GM23338 (cell line): ENCODE measurements around the gene FPR1. TPM values are rescaled to one million over a fixed set of nuclear protein-coding genes. Genes with fewer than 3 reads are reported as not detected.

Source experiments
- ATAC-seq: fragments of 200-7000 bp; cut with Tn5 transposase; 3 replicates; pipeline ENCODE4 v1.9.1; 2020
- DNase-seq: peaks from one replicate; pipeline ENCODE4 v3.0.0-alpha.2; 2015; ENCODE audit warnings: low spot score
- H2AFZ ChIP-seq: fragments of 200-600 bp; sonication (generic); 2 replicates; pipeline ENCODE4 v1.8.0; 2016; ENCODE audit warnings: antibody characterized with exemption, mild to moderate bottlenecking, moderate library complexity
- H3F3A ChIP-seq: fragments of 200-600 bp; sonication (generic); replicated peaks from 2 replicates; pipeline ENCODE4 v1.8.0; 2017; ENCODE audit warnings: antibody characterized with exemption, mixed run types, low read depth
- H3K27ac ChIP-seq: fragments of 200-600 bp; sonication (generic); 2 replicates; pipeline ENCODE4 v1.6.1; 2016; ENCODE audit warnings: low read depth
- H3K27me3 ChIP-seq: fragments of 200-600 bp; sonication (generic); 2 replicates; pipeline ENCODE4 v1.8.0; 2016; ENCODE audit warnings: mild to moderate bottlenecking, mixed run types, moderate library complexity; ENCODE audit not compliant: insufficient read depth
- H3K36me3 ChIP-seq: fragments of 200-600 bp; sonication (generic); 2 replicates; pipeline ENCODE4 v1.8.0; 2016; ENCODE audit warnings: mild to moderate bottlenecking; ENCODE audit not compliant: insufficient read depth
- H3K4me1 ChIP-seq: fragments of 200-600 bp; sonication (generic); 2 replicates; pipeline ENCODE4 v1.8.0; 2016; ENCODE audit warnings: mild to moderate bottlenecking, moderate library complexity; ENCODE audit not compliant: insufficient read depth
- H3K4me2 ChIP-seq: fragments of 200-600 bp; sonication (generic); 2 replicates; pipeline ENCODE4 v1.7.1; 2017; ENCODE audit warnings: mixed run types
- H3K4me3 ChIP-seq: fragments of 200-600 bp; sonication (generic); 2 replicates; pipeline ENCODE4 v1.6.1; 2016; ENCODE audit warnings: mixed run types
- H3K79me2 ChIP-seq: fragments of 200-600 bp; sonication (generic); replicated peaks from 2 replicates; pipeline ENCODE4 v1.8.0; 2017; ENCODE audit warnings: mild to moderate bottlenecking; ENCODE audit not compliant: insufficient read depth
- H3K9me2 ChIP-seq: fragments of 200-600 bp; sonication (generic); 2 replicates; pipeline ENCODE4 v1.8.0; 2017; ENCODE audit not compliant: insufficient read depth
- H4K20me1 ChIP-seq: fragments of 200-600 bp; sonication (generic); replicated peaks from 2 replicates; pipeline ENCODE4 v1.8.0; 2017; ENCODE audit warnings: mild to moderate bottlenecking; ENCODE audit not compliant: insufficient read depth
- H3K27ac Mint-ChIP-seq: 2 replicates; pipeline ENCODE4 v1.8.0; 2020; ENCODE audit warnings: inconsistent platforms, mild to moderate bottlenecking, moderate library complexity, mixed read lengths
- H3K27me3 Mint-ChIP-seq: 3 replicates; pipeline ENCODE4 v1.8.0; 2022; ENCODE audit warnings: low read depth, mild to moderate bottlenecking, moderate library complexity, mixed read lengths, inconsistent platforms; ENCODE audit not compliant: insufficient read depth, poor library complexity
- H3K36me3 Mint-ChIP-seq: 3 replicates; pipeline ENCODE4 v1.8.0; 2021; ENCODE audit warnings: low read depth, mild to moderate bottlenecking, inconsistent platforms, moderate library complexity, mixed read lengths
- H3K4me1 Mint-ChIP-seq: 3 replicates; pipeline ENCODE4 v1.8.0; 2020; ENCODE audit warnings: mild to moderate bottlenecking, inconsistent platforms, mixed read lengths
- H3K4me3 Mint-ChIP-seq: 3 replicates; pipeline ENCODE4 v1.8.0; 2021; ENCODE audit warnings: moderate library complexity, mild to moderate bottlenecking, inconsistent platforms, mixed read lengths
- H3K9me3 Mint-ChIP-seq: 3 replicates; pipeline ENCODE4 v1.8.0; 2020; ENCODE audit warnings: moderate library complexity, mild to moderate bottlenecking, inconsistent platforms, mixed read lengths
- CREB1 ChIP-seq: fragments of 250-450 bp; sonication (Bioruptor Pico); IDR thresholded peaks from 2 replicates; pipeline ENCODE4 v1.5.0; 2020; ENCODE audit warnings: low read depth, mild to moderate bottlenecking, moderate library complexity
- EZH2 ChIP-seq: fragments of 200-600 bp; sonication (generic); IDR thresholded peaks from one replicate; pipeline ENCODE4 v1.8.0; 2017; ENCODE audit warnings: antibody characterized with exemption, mild to moderate bottlenecking, low read depth; ENCODE audit not compliant: unreplicated experiment
- EZH2phosphoT487 ChIP-seq: fragments of 200-600 bp; sonication (generic); IDR thresholded peaks from one replicate; pipeline ENCODE4 v1.8.1; 2018; ENCODE audit warnings: antibody characterized with exemption; ENCODE audit not compliant: unreplicated experiment
- JUNB ChIP-seq: IDR thresholded peaks from one replicate; pipeline ENCODE4 v1.6.1; 2016; ENCODE audit warnings: antibody characterized with exemption; ENCODE audit not compliant: unreplicated experiment
- NANOG ChIP-seq: IDR thresholded peaks from 2 replicates; pipeline ENCODE4 v1.6.1; 2016; ENCODE audit warnings: antibody characterized with exemption, borderline replicate concordance
- POLR2AphosphoS5 ChIP-seq: IDR thresholded peaks from 2 replicates; pipeline ENCODE4 v1.6.1; 2016; ENCODE audit warnings: antibody characterized with exemption, low read depth
- STAT1 ChIP-seq: IDR thresholded peaks from one replicate; pipeline ENCODE4 v1.6.1; 2016; ENCODE audit warnings: antibody characterized with exemption; ENCODE audit not compliant: unreplicated experiment
- ZNF114 ChIP-seq: fragments of 250-450 bp; sonication (Bioruptor Pico); IDR thresholded peaks from 2 replicates; pipeline ENCODE4 v1.5.0; 2020; ENCODE audit warnings: mild to moderate bottlenecking, moderate library complexity
- ZNF331 ChIP-seq: fragments of 250-450 bp; sonication (Bioruptor Pico); IDR thresholded peaks from 2 replicates; pipeline ENCODE4 v1.5.0; 2020; ENCODE audit warnings: low read depth, mild to moderate bottlenecking, moderate library complexity
- polyA plus RNA-seq: library from polyadenylated mRNA; unstranded; fragments of >200 nt; fragmentation: Nextera tagmentation; extraction: Ambion mirVana; gene quantifications from 2 replicates; pipeline ENCODE4 v1.2.1, GENCODE V29; 2016
- total RNA-seq: library from RNA; depleted of rRNA; stranded (reverse); fragments of >200 nt; shearing (Covaris generic); gene quantifications from 2 replicates; pipeline ENCODE4 v1.2.3, GENCODE V29; 2014
- TF ChIP-seq, protein P1 (sequence below): IDR thresholded peaks from one replicate; pipeline ENCODE4 v1.6.1; 2018; ENCODE audit warnings: antibody characterized with exemption; ENCODE audit not compliant: unreplicated experiment
- TF ChIP-seq, protein P2 (sequence below): IDR thresholded peaks from 2 replicates; pipeline ENCODE4 v1.6.1; 2016; ENCODE audit warnings: antibody characterized with exemption

FPR1 gene
- total and polyA plus RNA-seq, 2 experiments from 2014 or later: not detected

DNA sequence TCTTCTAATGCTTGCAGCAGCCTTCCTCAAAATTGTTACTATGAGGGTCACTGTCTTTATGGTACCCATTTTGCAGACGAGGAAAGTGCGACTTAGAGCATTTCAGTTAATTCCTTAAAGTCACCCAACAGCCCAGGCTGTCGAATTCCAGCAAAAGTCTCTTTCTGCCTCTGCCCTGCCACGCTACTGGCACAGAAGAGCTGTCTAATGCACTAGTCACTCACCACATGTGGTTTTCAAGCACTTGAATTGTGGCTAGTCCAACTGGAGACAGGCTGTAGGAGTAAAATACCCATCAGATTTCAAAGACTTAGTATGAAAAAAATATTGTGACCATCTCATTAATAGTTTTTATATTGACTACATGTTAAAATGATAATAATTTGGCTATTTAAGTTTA is 1.7 kb downstream of the FPR1 start:
- no peak overlapping the region for H3K27ac ChIP-seq
- 0 out of 2 replicates have a peak, but pooled peaks cover 2% of the 10 kb centered on the region for H3K9me2 ChIP-seq
- ATAC-seq (no peak), DNase-seq (no peak)
- Mint-ChIP-seq H3K36me3 (peaks cover 4% of the 10 kb centered on the region; the same call in 1 of the 3 replicates), H3K27me3 (peaks cover 2% of the 10 kb centered on the region), H3K9me3 (peaks cover 65% of the 10 kb centered on the region), H3K4me3 (no peak overlapping the region), H3K4me1 (no peaks in the 10 kb centered on the region), H3K27ac (no peak overlapping the region)
- H3K4me3 ChIP-seq: no peak overlapping the region
- no peaks in the 10 kb centered on the region for H3F3A ChIP-seq
- H3K36me3 ChIP-seq: no peaks in the 10 kb centered on the region
- no peaks in the 10 kb centered on the region for H3K79me2 ChIP-seq
- no peaks in the 10 kb centered on the region for H3K27me3 ChIP-seq
- no peak overlapping the region for H3K4me2 ChIP-seq
- H4K20me1 ChIP-seq: no peaks in the 10 kb centered on the region
- no peaks in the 10 kb centered on the region for H3K4me1 ChIP-seq
- no peak overlapping the region for H2AFZ ChIP-seq
- TF ChIP-seq JUNB (no peak), POLR2AphosphoS5 (no peak), STAT1 (no peak), ZNF331 (CRISPR knock-in tag) (no peak), EZH2phosphoT487 (no peak), NANOG (no peak), CREB1 (CRISPR knock-in tag) (no peak), ZNF114 (CRISPR knock-in tag) (no peak)
- TF ChIP-seq, protein P1, sequence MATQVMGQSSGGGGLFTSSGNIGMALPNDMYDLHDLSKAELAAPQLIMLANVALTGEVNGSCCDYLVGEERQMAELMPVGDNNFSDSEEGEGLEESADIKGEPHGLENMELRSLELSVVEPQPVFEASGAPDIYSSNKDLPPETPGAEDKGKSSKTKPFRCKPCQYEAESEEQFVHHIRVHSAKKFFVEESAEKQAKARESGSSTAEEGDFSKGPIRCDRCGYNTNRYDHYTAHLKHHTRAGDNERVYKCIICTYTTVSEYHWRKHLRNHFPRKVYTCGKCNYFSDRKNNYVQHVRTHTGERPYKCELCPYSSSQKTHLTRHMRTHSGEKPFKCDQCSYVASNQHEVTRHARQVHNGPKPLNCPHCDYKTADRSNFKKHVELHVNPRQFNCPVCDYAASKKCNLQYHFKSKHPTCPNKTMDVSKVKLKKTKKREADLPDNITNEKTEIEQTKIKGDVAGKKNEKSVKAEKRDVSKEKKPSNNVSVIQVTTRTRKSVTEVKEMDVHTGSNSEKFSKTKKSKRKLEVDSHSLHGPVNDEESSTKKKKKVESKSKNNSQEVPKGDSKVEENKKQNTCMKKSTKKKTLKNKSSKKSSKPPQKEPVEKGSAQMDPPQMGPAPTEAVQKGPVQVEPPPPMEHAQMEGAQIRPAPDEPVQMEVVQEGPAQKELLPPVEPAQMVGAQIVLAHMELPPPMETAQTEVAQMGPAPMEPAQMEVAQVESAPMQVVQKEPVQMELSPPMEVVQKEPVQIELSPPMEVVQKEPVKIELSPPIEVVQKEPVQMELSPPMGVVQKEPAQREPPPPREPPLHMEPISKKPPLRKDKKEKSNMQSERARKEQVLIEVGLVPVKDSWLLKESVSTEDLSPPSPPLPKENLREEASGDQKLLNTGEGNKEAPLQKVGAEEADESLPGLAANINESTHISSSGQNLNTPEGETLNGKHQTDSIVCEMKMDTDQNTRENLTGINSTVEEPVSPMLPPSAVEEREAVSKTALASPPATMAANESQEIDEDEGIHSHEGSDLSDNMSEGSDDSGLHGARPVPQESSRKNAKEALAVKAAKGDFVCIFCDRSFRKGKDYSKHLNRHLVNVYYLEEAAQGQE: no peak
- TF ChIP-seq, protein P2, sequence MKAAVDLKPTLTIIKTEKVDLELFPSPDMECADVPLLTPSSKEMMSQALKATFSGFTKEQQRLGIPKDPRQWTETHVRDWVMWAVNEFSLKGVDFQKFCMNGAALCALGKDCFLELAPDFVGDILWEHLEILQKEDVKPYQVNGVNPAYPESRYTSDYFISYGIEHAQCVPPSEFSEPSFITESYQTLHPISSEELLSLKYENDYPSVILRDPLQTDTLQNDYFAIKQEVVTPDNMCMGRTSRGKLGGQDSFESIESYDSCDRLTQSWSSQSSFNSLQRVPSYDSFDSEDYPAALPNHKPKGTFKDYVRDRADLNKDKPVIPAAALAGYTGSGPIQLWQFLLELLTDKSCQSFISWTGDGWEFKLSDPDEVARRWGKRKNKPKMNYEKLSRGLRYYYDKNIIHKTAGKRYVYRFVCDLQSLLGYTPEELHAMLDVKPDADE: no peak

DNA sequence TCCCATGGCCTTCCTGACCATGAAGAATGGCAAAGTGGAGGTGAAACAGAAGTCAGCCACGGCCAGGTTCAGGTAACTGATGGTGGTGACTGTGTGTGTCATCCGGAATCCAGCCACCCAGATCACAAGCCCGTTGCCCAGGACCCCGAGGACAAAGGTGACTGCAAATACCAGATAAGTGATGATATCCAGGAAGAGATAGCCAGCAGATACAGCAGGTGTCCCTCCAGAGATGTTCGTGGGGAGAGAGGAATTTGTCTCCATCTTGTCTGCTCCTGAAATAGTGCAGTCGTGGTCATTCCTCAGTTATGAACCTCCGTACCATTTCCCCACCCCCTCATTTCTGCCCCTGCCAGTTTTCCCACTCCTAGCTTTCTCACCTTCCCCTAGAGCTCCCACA is 4.9 kb downstream of the FPR1 start:
- no peaks in the 10 kb centered on the region for H3K27me3 ChIP-seq
- no peaks in the 10 kb centered on the region for H3K79me2 ChIP-seq
- no peak for DNase-seq
- no peak overlapping the region for H3K27ac ChIP-seq
- peaks cover 4% of the 10 kb centered on the region; the same call in 1 of the 3 replicates for H3K36me3 Mint-ChIP-seq
- H3K9me2 ChIP-seq: 0 out of 2 replicates have a peak, but pooled peaks cover 2% of the 10 kb centered on the region
- H3K4me2 ChIP-seq: no peak overlapping the region
- no peaks in the 10 kb centered on the region for H3K4me1 Mint-ChIP-seq
- H3K27ac Mint-ChIP-seq: no peak overlapping the region
- no peaks in the 10 kb centered on the region for H3K4me1 ChIP-seq
- H3F3A ChIP-seq: no peaks in the 10 kb centered on the region
- no peak overlapping the region for H2AFZ ChIP-seq
- peaks cover 2% of the 10 kb centered on the region for H3K27me3 Mint-ChIP-seq
- H3K4me3 Mint-ChIP-seq: no peak overlapping the region
- no peaks in the 10 kb centered on the region for H4K20me1 ChIP-seq
- no peak overlapping the region for H3K4me3 ChIP-seq
- no peak for ATAC-seq
- H3K36me3 ChIP-seq: no peaks in the 10 kb centered on the region
- H3K9me3 Mint-ChIP-seq: peaks cover 64% of the 10 kb centered on the region
- TF ChIP-seq, protein P2: no peak
- TF ChIP-seq EZH2 (no peak), ZNF331 (CRISPR knock-in tag) (no peak), CREB1 (CRISPR knock-in tag) (no peak), NANOG (no peak), STAT1 (no peak), ZNF114 (CRISPR knock-in tag) (no peak), JUNB (no peak)
- TF ChIP-seq, protein P1: no peak
